HG03135 (cell line): ENCODE measurements around the gene DIS3L2.
A peak's percentile ranks its signal among the peaks of the same experiment; 100 is the strongest.
"Not testable (repeated sequence)": the region's sequence is repeated elsewhere in the genome, so short reads cannot be mapped to it uniquely, and the experiment has no call there.

Experiments used
- ATAC-seq: cut with Tn5 transposase; IDR thresholded peaks from one replicate; pipeline ENCODE4 v1.9.1; 2021; ENCODE audit warnings: mild to moderate bottlenecking, moderate library complexity; ENCODE audit not compliant: unreplicated experiment

DIS3L2 gene

DNA sequence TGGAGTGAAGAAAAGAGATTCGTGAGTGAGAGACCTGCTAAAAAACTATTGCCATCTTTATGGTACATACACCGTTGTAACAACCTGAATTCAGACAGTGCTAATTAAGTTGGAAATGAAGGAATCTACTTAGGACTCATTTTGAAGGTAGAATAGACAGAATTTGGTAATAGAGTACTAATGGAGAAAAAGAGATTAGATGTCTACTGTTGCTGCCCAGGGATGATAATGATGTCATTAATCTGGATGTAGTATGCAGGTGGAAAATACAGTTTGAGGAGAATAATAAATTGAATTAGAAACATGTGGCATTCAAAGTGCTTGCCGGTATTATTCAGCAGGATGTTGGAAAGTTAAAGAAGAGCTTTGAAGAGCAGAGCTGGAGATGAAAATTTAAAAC, 44.7 kb downstream of the DIS3L2 start:
- no peak for ATAC-seq

GRCh38 chr2:232008907-232009638, 47.6 kb downstream of the DIS3L2 start:
- ATAC-seq, result no peak

DNA sequence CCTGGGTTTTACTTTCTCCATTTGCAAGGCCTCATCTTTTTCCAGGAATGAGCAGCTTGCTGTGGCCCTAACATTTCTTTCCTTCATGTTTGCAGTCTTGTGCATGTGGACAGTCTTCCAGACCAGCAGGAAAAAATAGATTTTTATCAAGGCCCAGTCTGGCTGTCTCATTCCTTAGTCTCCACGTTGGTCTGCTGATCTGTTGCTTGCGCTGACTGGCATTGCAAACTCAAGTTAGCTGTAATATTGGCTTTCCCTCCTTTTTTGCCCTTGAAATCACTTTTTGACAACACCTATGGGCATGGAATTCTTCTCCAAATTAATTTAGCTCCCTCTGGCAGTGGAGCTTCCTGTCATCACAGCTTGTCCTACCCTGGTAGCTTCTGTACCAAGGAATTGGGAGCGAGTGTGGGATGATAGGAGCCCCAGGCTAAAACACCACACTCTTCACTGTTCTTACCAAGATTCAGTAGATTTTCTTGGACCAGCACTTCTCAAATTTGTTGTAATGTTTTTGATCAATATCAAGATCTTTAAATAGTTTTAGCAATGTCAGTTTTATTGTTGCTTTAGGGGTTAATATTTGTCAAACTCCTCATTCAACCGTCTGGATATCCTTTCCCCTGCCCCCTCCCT, 48.2 kb downstream of the DIS3L2 start:
- no peak for ATAC-seq

- no peak for ATAC-seq
Observed at GRCh38 chr2:232013701-232014353, 52.3 kb downstream of the DIS3L2 start.

- ATAC-seq, result no peak
Observed at GRCh38 chr2:232014681-232015080, 53.2 kb downstream of the DIS3L2 start.

- no peak for ATAC-seq
Observed at GRCh38 chr2:232018181-232018580, 56.7 kb downstream of the DIS3L2 start.

- ATAC-seq, result no peak
Observed at GRCh38 chr2:232022718-232023117, 61.2 kb downstream of the DIS3L2 start.

GRCh38 chr2:232023426-232023825, 61.9 kb downstream of the DIS3L2 start:
- no peak for ATAC-seq

GRCh38 chr2:232024457-232024856, 62.9 kb downstream of the DIS3L2 start:
- no peak for ATAC-seq

DNA sequence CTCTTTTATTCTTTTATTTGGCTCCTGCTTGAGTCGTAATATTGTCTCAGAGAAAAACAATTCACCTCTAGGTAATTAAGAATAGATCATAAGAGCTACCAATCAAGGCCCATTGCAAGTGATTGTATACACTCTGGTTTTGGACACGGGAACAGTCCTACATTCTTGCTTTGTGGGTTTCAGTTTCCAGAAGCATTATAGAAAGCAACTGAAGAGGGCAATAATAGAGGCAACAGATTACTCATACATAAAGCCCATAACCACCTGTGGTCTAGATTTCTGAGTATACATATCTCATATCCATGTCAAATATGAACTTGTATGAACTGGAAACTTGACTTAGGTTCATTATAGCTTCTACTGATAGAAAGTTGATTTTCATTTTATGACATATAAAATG, 65.4 kb downstream of the DIS3L2 start:
- ATAC-seq, result peak; percentile 98

GRCh38 chr2:232027530-232027929, 66.0 kb downstream of the DIS3L2 start:
- ATAC-seq, result no peak

DNA sequence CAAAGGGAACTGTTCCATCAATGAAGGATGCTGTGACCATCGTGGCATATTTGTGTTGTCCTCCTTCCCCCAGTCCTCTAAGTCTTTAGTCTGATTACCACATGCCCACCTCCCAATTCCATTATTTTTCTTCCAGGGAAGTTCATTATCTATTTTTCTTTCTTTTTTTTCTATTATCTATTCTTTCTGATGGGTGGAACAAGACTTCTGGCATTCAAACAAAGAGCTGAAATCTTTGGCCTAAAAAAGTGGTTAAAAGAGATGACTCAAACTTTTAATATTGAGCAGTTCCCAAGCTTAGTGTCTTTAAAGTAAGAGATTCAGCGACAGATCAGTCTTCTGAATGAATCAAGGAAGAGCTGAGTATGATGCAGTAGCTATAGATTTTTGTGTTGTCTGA, 66.6 kb downstream of the DIS3L2 start:
- no peak for ATAC-seq

GRCh38 chr2:232028631-232029030, 67.1 kb downstream of the DIS3L2 start:
- ATAC-seq, result no peak

DNA sequence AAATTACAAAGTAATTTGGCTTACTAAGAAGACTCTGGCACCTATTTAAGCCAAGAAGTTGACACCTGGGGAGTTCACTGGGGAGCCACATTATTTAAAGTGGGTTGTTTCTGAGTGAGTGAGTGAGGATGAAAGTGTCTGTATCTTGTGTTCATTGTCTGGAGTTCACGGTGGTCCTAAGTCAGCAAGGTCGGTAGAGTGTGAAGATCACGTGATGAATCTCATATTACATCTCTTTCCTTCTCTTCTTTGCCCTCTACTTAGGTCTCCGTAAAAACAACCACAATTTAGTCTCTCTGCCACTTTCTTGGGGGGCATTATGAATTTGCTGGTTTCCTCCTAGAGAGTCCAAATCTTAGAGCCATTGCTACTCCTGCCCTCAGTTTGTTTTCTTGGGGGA, 67.8 kb downstream of the DIS3L2 start:
- ATAC-seq, result no peak

GRCh38 chr2:232030229-232030628, 68.7 kb downstream of the DIS3L2 start:
- ATAC-seq, result no peak

DNA sequence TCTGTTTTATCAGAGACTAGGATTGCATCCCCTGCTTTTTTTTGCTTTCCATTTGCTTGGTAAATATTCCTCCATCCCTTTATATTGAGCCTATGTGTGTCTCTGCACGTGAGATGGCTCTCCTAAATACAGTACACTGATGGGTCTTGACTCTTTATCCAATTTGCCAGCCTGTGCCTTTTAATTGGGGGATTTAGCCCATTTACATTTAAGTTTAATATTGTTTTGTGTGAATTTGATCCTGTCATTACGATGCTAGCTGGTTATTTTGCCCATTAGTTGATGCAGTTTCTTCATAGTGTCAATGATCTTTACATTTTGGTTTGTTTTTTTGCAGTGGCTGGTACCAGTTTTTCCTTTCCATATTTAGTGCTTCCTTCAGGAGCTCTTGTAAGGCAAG, 73.8 kb downstream of the DIS3L2 start:
- not testable (repeated sequence) for ATAC-seq

DNA sequence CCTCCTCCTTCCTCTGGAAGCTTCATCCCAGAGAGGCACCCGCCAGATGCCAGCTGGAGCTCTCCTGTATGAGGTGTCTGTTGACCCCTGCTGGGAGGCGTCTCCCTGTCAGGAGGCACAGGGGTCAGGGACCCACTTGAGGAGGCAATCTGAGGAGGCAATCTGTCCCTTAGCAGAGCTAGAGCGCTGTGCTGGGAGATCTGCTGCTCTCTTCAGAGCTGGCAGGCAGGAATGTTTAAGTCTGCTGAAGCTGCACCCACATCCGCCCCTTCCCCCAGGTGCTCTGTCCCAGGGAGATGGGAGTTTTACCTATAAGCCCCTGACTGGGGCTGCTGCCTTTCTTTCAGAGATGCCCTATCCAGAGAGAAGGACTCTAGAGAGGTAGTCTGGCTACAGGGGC, 75.4 kb downstream of the DIS3L2 start:
- ATAC-seq, result not testable (repeated sequence)

DNA sequence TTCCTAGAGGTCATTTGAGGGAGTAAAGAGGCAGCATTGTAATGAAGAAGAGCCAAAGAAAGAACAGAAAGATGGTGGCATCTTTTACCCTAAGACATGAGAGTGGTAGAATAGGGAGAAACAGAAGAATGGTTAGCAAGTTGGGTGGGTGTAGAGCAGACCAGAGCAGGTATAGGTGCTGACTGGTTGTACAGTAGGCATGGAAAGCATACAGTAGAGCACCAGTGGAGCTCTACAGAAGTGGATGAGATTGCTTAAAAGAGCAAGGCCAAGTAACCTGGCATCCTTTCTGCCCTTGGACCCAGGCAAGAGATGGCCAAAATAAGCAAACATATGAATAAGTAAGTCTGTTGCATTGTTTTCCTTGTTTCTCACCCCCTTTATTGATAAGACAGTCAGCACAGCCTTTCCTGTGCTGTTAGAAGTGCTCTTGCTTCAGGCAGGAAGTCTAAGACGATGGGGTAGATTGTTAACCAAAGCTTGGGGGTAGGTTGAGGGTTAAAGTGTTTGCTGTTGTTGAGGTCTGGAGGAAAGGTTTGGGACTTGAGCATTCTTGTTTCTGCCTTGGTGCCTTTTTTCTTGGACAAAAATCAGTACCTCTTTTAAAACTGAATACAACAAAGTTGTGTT, 76.9 kb downstream of the DIS3L2 start:
- no peak for ATAC-seq

DNA sequence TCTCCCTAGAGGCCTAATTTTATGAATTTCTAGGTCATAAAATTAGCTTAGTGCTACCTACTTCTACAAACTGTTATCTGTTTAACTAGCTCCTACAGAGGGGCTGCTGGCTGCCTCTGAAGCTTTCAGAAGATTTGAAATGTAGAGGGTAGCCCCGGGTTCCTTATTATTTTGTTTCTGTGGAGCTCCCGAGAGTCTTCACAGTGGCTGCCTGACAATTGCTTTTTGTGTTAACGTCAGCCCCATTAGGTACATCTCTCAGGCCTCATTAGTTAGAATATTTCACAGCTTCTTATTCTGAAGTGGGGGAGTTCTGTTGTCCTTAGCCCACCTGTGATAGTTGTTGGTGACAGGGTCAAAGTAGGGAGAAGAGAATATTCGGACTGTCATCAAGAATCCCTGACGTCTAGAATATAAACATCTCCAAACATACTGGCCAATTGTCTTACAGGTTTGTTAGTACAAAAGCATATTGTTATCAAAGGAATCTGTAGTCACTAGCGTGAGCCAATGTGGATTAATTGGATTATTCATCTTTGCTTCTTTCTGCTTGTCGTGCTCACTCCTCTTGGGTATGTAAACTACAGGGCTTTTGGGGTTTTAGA, 77.5 kb downstream of the DIS3L2 start:
- ATAC-seq, result no peak

DNA sequence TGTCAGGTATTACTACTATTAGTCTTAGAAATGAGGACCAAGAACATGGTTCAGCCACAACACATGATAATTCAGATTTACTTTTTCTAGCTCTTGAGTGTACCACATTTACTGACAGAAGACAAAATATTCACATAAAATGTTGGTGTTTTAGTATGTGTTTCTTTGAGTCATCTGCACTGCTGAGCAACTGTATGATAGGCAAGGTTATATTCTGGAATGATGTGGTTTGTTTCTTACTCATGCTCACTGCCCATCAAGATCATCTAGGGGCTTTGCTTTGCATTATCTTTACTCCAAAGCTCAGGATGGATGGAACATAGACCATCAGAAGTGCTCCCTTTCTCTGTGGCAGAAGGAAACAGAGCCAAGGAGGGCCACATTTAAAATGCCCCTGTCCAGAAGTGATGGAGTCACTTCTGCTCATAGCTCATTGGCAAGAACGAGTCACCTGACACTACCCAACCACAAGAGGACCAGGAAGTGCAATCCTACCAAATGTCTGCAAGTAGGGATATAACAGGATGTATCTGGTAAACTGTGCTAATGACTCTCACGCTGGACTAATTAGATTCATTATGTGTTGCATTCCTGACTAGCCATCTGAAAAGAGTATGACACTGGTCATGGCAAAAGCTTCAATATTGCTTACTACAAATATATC, 81.5 kb downstream of the DIS3L2 start:
- ATAC-seq, result no peak

DNA sequence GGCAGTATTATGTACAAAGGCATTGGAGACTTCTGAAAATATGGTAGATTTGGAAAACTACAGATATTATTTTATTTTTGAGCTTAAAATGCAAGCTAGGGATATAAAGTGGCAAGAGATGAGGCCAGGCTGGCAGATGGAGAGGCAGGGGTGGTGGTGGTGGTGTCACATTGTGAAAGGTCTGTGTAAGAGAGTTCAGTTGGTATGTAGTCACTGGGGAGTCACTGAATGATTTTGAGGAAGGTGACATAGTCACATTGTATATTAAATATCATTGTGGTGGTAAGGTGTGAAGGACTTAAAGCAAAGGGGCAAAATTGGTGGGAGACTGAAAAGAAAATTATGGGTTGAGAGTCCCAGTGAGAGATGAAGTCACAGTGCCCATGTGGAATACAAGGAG, 82.5 kb downstream of the DIS3L2 start:
- ATAC-seq, result no peak
